Erythroblast (primary cell): Measurements from ENCODE around the gene CD300E.

ENCODE experiments used
- GATA1 ChIP-seq: IDR thresholded peaks from 2 replicates; pipeline ENCODE4 v1.6.1; 2011; ENCODE audit warnings: low read depth, mild to moderate bottlenecking, control low read depth, low read length, moderate library complexity
- POLR2A ChIP-seq: IDR thresholded peaks from 2 replicates; pipeline ENCODE4 v1.6.1; 2011; ENCODE audit warnings: mild to moderate bottlenecking, low read length

DNA sequence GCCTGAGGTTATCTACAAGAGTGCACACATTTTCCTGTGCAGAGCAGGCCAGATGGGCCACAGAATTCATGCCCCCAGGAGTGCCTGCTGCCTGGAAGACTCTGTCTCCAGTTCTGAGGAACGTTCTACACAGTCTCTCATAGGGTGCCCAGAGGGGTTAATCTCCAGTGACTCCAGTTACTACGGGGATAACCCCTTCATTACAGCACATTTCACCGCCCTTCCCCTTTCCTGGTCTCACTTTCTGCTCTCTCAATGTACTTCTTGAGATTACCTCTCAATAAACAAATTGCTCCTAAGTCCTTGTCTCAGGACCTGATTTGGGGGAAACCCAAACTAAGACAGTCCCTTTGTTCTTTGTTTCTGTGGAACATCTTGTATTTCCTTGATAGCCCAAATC, 62.0 kb downstream of the CD300E start:
- no peak for TF ChIP-seq POLR2A
- no peak for TF ChIP-seq GATA1
